Aorta (tissue), 5 donors: Measurements from ENCODE around the gene SMIM15. TPM values are rescaled to one million over a fixed set of nuclear protein-coding genes. Genes with fewer than 3 reads are reported as not detected.
"Not testable (repeated sequence)": the region's sequence is repeated elsewhere in the genome, so short reads cannot be mapped to it uniquely, and the experiment has no call there.

Source experiments
- ATAC-seq: fragments of 200-7000 bp; cut with Tn5 transposase; one replicate; pipeline ENCODE4 v1.9.1; 2022; ENCODE audit warnings: moderate library complexity; ENCODE audit not compliant: low FRiP score
- DNase-seq, 2 donors: peaks; one replicate each; pipeline ENCODE4 v3.0.0-alpha.2; 2020
- H3K27ac ChIP-seq, 2 donors: one replicate each; pipeline ENCODE4 v1.5.1; 2013; ENCODE audit warnings: low read length in 2 of 2, mild to moderate bottlenecking in 2 of 2, moderate library complexity in 2 of 2, control low read depth in 1 of 2, inconsistent platforms in 1 of 2, low read depth in 1 of 2
- H3K27me3 ChIP-seq, 2 donors: one replicate each; pipeline ENCODE4 v1.6.1; 2013; ENCODE audit warnings: control low read depth in 1 of 2, low read length in 1 of 2, mild to moderate bottlenecking in 1 of 2, moderate library complexity in 1 of 2; ENCODE audit not compliant: insufficient read depth in 2 of 2, control insufficient read depth in 1 of 2
- H3K36me3 ChIP-seq, 2 donors: one replicate each; pipeline ENCODE4 v1.6.1; 2013; ENCODE audit warnings: control low read depth in 1 of 2, low read length in 1 of 2, mild to moderate bottlenecking in 1 of 2; ENCODE audit not compliant: insufficient read depth in 2 of 2, control insufficient read depth in 1 of 2
- H3K4me1 ChIP-seq, 2 donors: one replicate each; pipeline ENCODE4 v1.6.1; 2013; ENCODE audit warnings: low read length in 2 of 2, control low read depth in 1 of 2, mild to moderate bottlenecking in 1 of 2, moderate library complexity in 1 of 2; ENCODE audit not compliant: insufficient read depth in 2 of 2, control insufficient read depth in 1 of 2
- H3K4me3 ChIP-seq, 2 donors: one replicate each; pipeline ENCODE4 v1.5.1; 2013; ENCODE audit warnings: low read length in 2 of 2, control low read depth in 1 of 2, mild to moderate bottlenecking in 1 of 2
- H3K9me3 ChIP-seq: one replicate; pipeline ENCODE4 v1.6.1; 2013; ENCODE audit warnings: mild to moderate bottlenecking, low read length; ENCODE audit not compliant: control insufficient read depth
- WGBS, 2 donors: extraction: QIAGEN DNeasy Blood & Tissue Kit; methylation state at CpG; one replicate each; pipeline ENCODE4 v1.1.7; 2013; 5-methylcytosine and 5-hydroxymethylcytosine counted together
- intact Hi-C, 2 donors: fragments of 100-400 bp; cut with DNase I; formaldehyde crosslinking; loops; one replicate each; pipeline versions ENCODE4 v1.14.2 to v1.15.0; 2022
- long read RNA-seq, 2 donors: library from polyadenylated mRNA; unstranded; transcript quantifications; one replicate each; pipeline ENCODE4 v2.0.0, GENCODE V29; 2020 to 2021
- polyA plus RNA-seq, 2 donors: library from polyadenylated mRNA; stranded (reverse); fragments of 200-250 nt; gene quantifications; one replicate each; pipeline ENCODE4 v1.2.3, GENCODE V29; 2013
- total RNA-seq, 2 donors: library from RNA; stranded (reverse); fragmentation: NEBNext Ultra II Directional; extraction: Animal tissue kit (Norgen Biotek cat#: 25700); gene quantifications; one replicate each; pipeline ENCODE4 v1.2.1, GENCODE V29; 2021
- donor health status: healthy with polysubstance abuse.
- donor health status: Bipolar disorder and iron deficiency.
- donor health status: DM: no; HTN: no; CAD: no.
- donor health status: DM: no; HTN: no; CAD: no.
- donor health status: DM: yes; HTN: yes; CAD: no.

SMIM15 gene, protein sequence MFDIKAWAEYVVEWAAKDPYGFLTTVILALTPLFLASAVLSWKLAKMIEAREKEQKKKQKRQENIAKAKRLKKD
- total RNA-seq: 10 to 100 TPM; 33.3 to 41.1 TPM
- 10 to 100 TPM; 21.8 to 33.9 TPM for polyA plus RNA-seq
- long read RNA-seq, donor 1, transcript SMIM15-201 (3 exons, 2,889 nt): major isoform, 73 of 83 reads
- long read RNA-seq, donor 1, partial matches to known transcripts: 2 of 83 reads
- long read RNA-seq, donor 1, other reads (novel, unspliced or antisense): 8 of 83 reads
- long read RNA-seq, donor 2, transcript SMIM15-201 (3 exons, 2,889 nt): major isoform, 31 of 33 reads
- long read RNA-seq, donor 2, partial matches to known transcripts: 0 of 33 reads
- long read RNA-seq, donor 2, other reads (novel, unspliced or antisense): 2 of 33 reads

DNA sequence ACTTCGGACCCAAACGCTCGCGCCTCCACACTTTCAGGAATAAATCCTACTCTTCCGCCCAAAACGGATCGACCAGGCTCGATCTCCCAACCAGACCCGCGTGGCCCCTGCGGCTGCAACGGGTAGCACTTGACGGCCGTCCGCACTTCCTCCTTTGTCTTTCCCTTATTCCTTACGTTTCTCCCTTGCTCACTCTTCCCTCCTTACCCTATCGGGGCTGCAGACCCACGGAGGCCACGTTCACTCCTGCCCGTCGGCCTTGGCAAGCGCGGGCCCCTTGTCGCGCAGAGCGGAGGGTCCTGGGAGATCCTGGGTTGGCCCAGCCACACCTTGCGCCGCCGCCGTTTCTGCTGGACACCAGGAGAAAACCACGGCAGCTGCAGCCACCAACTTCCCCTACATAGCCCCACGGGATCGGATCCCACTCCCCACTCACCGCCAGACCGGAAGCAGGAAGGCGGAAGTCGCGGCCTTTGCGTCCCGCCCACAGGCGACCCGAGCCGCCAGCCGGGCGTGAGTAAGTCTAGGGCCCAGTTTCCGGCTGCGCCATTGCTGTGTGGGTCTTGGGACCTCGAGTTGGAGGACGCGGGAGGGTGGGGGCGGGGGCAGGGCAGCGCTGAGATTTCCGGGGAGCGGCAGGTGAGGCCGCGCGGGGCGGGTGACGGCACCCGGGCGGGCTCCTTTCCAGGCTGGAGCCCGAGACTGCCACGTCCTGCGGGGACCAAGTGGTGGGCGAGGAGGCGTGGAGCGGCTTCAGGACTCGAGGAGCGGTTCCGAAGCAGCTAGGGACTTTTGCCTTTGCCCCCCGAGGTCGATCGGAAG lies at the start of gene SMIM15:
TSS of gene SMIM15 (minus strand) at position 459 of the 822 bp plus-strand sequence. CDS start 2,297 bp downstream, outside the sequence.
- no peaks in the 10 kb centered on the region for H3K27me3 ChIP-seq
- H3K27ac ChIP-seq: peak within 1 kb of the TSS in 1 of 2 donors; percentile 52
- WGBS, 2 donors: 0 to 1% methylated on average over 72 to 73 of the region's 73 CpGs
- ATAC-seq: peak; percentile 97
- H3K9me3 ChIP-seq: no peaks in the 10 kb centered on the region
- peaks cover 3 to 6% of the 10 kb centered on the region in 2 donors for H3K4me1 ChIP-seq
- peak; percentile 94 to 95 for DNase-seq
- H3K4me3 ChIP-seq: peak within 1 kb of the TSS; percentile 49 to 67
- H3K36me3 ChIP-seq: no peaks in the 10 kb centered on the region
- intact Hi-C loops: loop anchor here (1.0 to 10.0 kb wide), 5 partner anchors 170 to 495 kb away; partner anchors contain the start of gene ZSWIM6 (in 2 of the 2)

DNA sequence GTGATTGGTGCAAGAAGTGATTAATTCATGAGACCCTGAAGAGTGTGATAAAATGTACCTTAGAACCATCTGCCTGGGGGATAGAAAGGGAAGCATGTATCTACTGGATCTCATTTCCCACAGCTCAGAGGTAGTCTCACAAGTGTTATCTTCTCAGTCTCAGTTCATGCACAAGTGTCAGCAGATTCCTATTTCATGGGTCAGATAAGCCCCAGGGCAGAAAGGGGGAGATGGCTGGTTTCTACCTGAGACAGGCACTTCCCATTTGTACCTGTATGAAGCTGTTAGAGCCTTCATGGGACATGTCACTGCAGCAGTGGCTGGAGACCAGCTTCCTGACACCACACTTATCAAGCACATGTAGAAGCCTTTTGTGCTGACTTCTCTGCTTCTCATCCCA lies 45.6 kb upstream of the SMIM15 start:
- no peaks in the 10 kb centered on the region for H3K27me3 ChIP-seq
- intact Hi-C loops: no loop called here
- peaks cover 0 to 3% of the 10 kb centered on the region in 2 donors for H3K4me1 ChIP-seq
- ATAC-seq: no peak
- no peak overlapping the region for H3K27ac ChIP-seq
- no peaks in the 10 kb centered on the region for H3K36me3 ChIP-seq
- no peak for DNase-seq
- H3K9me3 ChIP-seq: no peaks in the 10 kb centered on the region
- no peak overlapping the region for H3K4me3 ChIP-seq

DNA sequence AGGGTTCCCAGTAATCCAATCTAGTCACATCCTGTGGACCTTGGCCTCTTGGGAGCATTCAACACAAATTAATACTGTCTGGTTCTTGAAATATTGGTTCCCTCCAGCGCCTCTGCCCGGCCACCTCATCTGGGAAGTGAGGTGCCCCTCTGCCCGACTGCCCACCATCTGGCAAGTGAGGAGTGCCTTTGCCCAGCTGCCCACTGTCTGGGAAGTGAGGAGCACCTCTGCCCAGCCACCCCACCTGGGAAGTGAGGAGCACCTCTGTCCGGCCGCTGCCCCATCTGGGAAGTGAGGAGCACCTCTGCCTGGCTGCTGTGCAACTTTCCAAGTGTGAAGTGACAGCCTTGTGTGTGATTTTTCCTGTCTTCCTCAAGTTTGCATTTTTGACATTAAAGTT lies 42.7 kb upstream of the SMIM15 start:
- 82 to 90% methylated on average over 5 of the region's 5 CpGs for WGBS, 2 donors
- ATAC-seq (no peak), DNase-seq (no peak)
- Histone ChIP-seq H3K4me1 (peaks cover 0 to 1% of the 10 kb centered on the region in 2 donors), H3K27ac (no peak overlapping the region), H3K4me3 (no peak overlapping the region), H3K27me3 (no peaks in the 10 kb centered on the region), H3K36me3 (no peaks in the 10 kb centered on the region), H3K9me3 (no peaks in the 10 kb centered on the region)
- intact Hi-C loops: no loop called here

DNA sequence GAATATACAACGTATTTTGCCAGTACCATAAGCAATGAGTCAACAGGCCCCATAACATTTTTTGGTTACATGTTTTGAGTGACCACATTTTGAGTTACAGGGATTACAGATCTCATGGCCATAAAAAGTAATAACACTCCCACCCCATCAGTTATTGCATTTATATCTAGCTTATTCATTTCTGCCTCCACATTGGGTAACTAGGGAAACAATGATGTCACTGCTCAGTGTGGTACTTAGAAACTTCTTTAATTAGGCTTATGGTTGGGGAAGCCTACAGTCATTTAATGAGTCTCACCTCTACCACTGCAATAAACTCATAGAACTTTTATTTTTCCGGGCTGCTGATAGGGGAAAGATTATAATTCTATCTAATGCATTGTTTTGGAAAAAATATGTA lies 39.9 kb upstream of the SMIM15 start:
- DNase-seq (no peak), ATAC-seq (no peak)
- Histone ChIP-seq H3K9me3 (no peaks in the 10 kb centered on the region), H3K4me1 (no peaks in the 10 kb centered on the region), H3K27ac (no peak overlapping the region), H3K4me3 (no peak overlapping the region), H3K27me3 (no peaks in the 10 kb centered on the region), H3K36me3 (no peaks in the 10 kb centered on the region)
- intact Hi-C loops: no loop called here
- 80 to 84% methylated on average over 2 of the region's 2 CpGs for WGBS, 2 donors

DNA sequence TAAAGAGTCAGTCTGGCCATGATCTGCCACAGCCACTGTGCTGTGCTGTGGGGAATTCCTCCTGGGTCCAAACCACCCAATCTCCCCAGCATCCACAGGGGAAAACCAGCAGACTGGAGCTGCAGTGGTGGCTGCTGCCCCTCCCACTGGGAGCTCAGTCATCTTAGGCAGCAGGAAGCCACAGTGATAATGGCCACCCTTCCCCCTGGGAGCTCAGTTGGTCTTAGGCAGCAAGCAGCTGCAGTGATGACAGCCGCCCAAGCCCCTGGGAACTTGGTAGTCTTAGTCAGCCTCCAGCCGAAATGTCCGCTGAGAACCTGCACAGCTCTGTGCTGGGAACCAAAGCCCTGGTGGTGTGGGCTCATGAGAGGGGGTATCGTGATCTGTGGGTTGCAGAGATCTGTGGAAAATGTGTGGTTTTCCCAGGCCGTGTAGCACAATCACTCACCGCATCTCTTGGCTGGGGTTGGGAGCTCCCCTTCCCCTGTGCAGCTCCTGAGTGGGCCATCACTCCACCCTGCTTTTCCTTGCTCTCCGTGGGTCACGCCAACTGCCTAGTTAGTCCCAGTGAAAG lies 38.4 kb upstream of the SMIM15 start:
- intact Hi-C loops: no loop called here
- no peak for DNase-seq
- Histone ChIP-seq H3K27ac (no peak overlapping the region), H3K36me3 (no peaks in the 10 kb centered on the region), H3K4me1 (no peaks in the 10 kb centered on the region), H3K9me3 (no peaks in the 10 kb centered on the region), H3K27me3 (no peaks in the 10 kb centered on the region), H3K4me3 (no peak overlapping the region)
- 78 to 81% methylated on average over 7 to 8 of the region's 8 CpGs for WGBS, 2 donors
- peak; percentile 50 for ATAC-seq

DNA sequence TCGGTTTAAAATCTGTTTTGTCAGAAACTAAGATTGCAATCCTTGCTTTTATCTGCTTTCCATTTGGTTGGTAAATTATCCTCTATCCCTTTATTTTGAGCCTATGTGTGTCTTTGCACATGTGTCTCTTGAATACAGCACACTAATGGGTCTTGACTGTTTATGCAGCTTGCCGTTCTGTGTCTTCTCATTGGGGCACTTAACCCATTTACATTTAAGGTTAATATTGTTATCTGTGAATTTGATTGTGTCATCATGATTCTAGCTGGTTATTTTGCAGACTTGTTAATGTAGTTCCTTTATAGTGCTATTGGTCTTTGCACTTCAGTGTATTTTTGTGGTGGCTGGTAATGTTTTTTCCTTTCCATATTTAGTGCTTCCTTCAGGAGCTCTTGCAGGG lies 36.3 kb upstream of the SMIM15 start:
- no peaks in the 10 kb centered on the region for H3K36me3 ChIP-seq
- DNase-seq: no peak
- ATAC-seq: no peak
- H3K27me3 ChIP-seq: no peaks in the 10 kb centered on the region
- intact Hi-C loops: no loop called here
- 90 to 92% methylated on average over 2 of the region's 2 CpGs for WGBS, 2 donors
- no peaks in the 10 kb centered on the region for H3K9me3 ChIP-seq
- no peak overlapping the region for H3K27ac ChIP-seq
- H3K4me3 ChIP-seq: no peak overlapping the region
- no peaks in the 10 kb centered on the region for H3K4me1 ChIP-seq

DNA sequence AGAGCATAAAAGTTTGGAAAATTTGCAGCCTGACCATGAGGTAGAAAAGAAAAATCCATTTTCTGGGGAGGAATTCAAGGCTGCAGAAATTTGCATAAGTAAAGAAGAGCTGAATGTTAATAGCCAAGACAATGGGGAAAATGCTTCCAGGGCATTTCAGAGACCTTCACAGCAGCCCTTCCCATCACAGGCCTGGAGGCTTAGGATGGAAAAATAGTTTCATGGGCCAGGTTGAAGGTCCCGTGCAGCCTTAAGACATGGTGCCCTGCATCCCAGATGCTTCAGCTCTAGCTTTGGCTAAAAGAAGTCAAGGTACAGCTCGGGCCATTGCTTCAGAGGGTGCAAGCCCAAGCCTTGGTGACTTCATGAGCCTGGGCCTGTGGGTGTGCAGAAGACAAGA lies 25.6 kb upstream of the SMIM15 start:
- WGBS, 2 donors: 85 to 87% methylated on average over 2 of the region's 2 CpGs
- not testable (repeated sequence) for ATAC-seq, H3K4me3 ChIP-seq

DNA sequence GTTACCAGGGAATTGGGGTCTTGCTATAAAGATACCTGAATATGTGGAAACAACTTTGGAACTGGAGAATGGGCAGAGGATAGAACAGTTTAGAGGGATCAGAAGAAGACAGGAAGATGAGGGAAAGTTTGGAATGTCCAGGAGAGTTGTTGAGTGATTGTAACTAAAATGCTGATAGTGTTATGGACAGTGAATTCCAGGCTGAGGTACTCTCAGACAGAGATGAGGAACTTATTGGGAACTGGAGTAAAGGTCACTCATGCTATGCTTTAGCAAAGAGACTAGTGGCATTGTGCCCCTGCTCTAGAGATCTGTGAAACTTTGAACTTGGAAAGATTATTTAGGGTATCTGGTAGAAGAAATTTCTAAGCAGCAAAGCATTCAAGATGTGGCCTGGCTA lies 25.1 kb upstream of the SMIM15 start:
- H3K27me3 ChIP-seq, intact Hi-C loops, H3K4me3 ChIP-seq, DNase-seq, H3K36me3 ChIP-seq, H3K9me3 ChIP-seq, H3K27ac ChIP-seq, H3K4me1 ChIP-seq, ATAC-seq: not testable (repeated sequence)

More for the DNA sequence above, 25.6 kb upstream of the SMIM15 start:
- DNase-seq, H3K36me3 ChIP-seq, H3K27ac ChIP-seq, H3K4me1 ChIP-seq, H3K27me3 ChIP-seq, intact Hi-C loops, H3K9me3 ChIP-seq: not testable (repeated sequence)
